Activated CD4-positive, CD25-positive, alpha-beta regulatory T cell treated with anti-CD3 and anti-CD28 coated beads, Interleukin-2, amount 50 U/mL, for 16 hours (primary cell): ENCODE measurements around the gene NFASC.

Experiments used
- DNase-seq: peaks from one replicate; pipeline ENCODE4 v3.0.0-alpha.2; 2020; ENCODE audit warnings: low read depth, low spot score

Gene NFASC

DNA sequence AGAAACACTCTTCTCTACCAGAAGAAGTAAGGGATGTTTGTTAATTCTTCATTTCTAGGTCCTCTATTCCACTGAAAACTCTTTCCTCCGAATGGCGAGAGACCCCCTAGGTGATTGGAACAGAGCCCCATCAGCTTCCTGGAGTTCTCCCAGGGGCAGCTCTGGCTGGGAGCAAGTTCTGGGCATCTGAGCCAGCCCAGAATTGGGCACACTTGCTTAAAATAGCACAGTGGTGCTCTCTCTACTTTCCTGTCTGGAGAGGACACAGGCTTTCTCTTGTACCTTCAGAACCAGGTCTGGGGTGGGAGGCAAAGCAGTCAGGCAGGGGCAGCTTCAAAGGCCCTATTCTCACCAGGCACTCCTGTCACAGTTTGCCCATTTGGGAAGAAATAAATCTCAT is 89.2 kb downstream of the NFASC start:
- no peak for DNase-seq

DNA sequence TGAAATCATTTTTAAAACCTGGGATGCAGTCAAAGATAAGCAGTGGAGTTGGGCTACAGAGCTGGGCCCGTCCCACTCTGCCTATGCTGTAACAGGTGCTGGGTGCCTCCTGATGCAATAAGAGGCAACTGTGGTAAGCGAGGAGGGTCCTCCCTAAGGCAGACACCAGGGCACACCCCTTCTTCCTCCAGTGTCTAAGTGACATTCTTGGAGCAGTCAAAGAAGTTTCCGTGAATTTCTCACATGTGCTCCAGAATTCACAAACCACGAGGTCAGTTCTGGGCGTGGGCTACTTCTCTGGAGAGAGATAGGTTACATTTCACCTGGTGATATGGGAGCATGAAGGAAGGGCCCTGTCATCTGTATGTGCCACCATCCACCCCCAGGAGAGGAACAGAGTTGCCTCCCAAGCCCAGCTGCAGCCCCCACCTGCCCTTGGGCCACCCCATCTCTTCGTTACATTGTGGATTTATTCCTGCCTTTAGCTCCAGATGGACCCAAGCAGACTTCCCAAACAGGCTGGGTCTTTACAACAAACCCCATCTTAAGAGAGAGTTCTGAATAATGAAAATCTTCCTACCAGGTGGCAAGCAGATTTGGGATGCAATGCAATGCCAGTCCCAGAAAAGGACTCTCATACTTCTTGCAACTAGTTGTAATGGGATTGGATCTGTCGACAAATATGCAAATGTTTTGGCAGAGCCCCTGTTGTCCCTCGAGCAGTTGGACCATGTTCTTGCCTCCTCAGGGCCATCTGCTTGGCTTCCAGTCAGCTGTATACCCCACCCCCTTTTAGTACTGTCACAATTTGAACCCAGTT is 89.9 kb downstream of the NFASC start:
- no peak for DNase-seq

DNA sequence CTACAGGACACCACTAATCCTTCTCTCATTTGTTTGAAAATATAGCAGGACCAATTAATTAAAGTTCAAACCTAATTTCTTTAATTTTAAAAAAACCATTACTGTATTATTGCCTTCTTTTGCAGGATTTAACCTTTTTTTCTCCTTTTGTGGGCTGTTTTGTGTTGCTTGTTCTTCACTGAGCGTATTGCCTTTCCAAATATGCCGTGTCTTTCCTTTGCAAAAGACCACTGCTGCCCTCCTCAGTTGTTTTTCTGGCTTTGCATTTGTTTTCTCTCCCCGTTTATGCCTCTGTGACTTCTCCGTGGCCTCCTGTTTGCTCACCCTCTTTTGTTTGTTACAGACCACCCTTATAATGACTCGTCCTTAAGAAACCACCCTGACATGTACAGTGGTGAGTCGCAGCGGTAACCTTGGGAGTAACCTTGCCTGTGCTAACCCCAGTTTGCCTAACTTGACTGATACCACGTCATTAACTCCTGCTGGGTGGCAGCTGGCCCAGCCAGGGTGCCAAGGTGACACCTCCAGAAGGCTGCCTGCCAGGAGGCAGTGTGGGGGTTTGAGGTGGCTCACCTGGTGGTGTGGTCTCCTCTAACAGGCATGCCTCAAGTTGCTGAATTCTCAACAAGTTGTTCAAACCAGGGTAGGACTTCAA is 91.2 kb downstream of the NFASC start:
- no peak for DNase-seq

DNA sequence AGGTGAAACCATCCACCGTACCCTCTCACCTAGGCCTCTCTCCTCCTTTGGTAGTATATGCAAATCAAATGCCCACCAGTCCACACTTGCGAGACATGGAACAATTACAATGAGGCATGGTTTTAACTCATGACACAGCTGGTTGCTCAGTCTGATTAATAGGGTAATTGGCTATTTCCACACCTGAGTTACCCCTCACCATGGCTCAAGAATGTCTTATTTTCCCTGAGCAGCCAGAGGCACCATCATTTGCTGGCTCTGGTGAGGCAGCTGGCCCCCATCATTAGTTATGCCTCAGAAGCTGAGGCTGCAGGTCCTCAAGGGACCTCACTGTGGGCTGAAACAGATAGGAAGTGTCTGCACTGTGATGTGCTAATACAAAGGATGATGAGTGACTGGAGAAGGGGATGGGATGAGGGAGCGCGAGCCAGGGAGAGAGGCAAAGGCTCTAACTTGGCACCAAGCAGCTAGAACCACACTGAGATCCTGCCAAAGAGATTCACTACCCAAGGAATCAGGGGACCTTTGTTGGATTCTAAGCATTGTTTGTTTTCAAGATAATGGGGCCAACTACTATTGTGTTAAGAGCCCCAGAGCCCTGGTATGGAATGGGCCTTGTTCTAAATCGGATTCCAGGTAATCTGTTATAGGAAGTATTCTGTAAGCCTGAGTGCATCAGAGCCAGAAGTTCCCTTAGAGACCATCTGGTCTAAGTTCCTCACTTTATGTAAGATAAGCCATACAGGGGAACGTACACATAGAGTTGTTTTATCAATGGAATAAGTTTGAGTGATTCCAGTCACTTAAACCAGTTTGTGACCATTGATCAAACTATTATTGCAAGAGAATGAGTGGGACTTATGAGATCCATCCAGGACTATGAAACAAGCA is 92.3 kb downstream of the NFASC start:
- no peak for DNase-seq

DNA sequence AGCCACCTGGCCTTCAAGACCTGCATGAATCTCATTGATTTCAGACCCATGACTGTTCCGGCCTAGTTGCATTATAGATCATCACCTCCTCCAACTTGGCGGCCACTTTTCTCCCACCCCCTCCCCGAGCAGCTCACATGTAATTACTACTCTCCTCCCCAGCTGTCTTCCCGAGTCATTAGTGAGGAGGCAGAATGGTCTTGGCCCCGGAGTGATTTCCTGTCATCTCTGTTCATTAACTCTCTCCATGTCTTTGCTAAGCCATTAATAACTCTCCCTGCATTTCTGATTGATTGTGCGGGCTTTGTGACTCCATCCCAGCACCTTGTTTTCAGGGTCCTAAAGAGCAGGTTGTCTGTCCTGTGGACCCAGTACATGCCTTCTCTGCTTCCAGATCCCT is 96.8 kb downstream of the NFASC start:
- no peak for DNase-seq

DNA sequence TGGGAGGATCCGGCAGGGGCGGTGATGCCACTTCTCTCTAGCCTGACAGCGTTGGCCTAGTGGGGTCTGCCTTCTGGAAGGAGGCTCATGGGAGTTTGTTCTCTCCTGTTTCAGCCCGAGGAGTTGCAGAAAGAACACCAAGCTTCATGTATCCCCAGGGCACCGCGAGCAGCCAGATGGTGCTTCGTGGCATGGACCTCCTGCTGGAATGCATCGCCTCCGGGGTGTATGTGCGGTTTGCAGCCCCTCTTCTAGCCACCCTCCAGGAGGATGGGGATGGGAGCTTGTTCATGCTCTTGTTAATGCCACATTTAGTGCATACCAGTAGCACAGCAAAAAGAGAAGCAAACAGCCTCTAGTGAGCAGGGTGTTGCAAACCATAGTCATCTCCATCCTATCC is 97.5 kb downstream of the NFASC start:
- no peak for DNase-seq

DNA sequence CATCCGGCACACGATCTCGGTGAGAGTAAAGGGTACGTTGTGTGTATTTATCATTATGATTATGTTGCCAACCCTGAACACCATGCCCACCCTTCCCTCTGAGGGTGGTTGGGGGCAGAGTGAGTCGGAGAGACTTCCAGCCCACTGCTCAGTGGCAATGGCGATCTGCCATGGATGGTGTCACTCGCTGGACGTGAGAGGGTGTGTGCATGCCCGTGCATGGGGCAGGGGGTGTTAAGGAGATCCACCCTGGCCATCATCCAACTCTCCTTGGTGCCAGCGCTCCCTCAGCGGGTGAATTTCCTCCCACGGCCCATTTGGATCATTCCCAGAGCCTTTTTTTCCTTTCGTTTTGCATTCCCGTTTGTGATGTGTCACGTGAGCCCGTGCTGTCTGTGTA is 98.3 kb downstream of the NFASC start:
- no peak for DNase-seq

DNA sequence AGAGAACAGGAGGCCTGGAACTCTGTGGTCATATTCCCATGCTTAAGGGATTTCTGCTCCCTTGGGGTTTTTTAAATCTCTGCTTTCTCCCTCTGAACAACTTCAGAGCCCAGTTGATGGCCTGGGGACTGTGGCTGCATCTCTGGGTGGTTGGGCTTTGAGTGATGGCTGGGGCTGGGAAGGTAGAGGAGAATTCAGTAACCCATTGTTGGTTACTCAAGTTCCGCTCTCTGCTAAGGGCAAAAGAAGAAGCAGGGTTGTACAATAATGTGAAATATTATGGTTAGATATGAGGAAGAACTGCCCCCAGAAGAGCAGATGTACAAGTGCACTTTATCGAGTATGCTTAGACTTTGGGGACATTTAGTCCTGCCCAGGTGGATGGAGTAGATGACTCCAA is 100.3 kb downstream of the NFASC start:
- DNase-seq: no peak

DNA sequence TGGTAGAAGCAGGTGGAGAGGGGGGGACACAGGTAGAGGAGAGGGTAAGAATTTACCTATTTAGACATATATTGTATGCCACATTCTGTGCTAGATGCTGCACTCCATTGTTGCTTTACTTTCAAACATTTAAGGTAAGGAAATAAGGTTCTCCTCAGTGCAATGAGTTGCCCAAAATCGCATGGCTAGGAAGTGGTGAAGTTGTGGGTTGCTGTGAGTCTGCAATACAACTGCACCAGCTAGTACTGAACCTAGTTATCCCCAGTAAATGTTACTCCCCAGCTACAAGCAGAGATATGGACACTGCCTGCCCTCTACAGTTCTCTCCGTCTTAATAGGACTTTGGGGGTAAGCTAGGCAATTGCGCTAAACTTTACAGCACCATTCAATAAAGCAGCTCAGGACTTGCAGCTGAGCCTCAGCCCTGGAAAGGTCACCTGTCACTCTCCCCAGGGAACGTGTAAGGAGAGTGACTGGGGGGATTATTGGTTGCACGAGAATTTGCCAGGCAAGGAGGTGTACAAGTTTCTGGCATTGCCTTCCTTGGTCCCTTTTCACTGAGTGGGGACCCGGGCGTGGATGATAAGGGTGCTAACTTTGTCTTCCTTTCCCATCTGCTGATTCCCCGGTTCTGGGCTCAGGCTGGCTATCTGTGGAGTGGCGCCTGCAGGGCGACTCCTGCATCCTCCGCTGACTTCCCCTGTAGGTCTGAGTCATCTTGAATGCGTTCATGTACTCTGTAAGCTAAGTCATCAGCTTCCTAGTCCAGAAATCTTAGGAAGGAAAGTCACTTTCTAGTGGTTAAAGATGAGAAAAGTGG is 101.1 kb downstream of the NFASC start:
- no peak for DNase-seq

DNA sequence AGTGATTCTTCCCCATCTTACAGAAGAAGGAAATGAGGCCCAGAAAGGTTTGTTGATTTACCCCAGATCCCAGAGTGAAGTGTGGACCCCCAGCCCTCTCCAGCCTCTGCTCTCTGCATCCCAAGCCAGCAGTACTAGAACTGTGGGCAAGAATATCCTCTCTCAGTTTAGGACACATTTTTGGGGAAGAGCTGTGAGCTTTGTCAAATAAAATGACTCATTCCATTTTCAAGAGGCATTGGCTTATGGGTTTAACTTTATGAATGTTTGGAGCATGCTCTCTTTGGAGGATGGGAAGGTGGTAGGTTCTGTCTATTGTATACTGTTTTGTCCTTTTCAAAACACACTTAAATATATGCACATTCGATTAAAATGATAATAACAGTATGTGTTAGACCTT is 101.8 kb downstream of the NFASC start:
- no peak for DNase-seq

DNA sequence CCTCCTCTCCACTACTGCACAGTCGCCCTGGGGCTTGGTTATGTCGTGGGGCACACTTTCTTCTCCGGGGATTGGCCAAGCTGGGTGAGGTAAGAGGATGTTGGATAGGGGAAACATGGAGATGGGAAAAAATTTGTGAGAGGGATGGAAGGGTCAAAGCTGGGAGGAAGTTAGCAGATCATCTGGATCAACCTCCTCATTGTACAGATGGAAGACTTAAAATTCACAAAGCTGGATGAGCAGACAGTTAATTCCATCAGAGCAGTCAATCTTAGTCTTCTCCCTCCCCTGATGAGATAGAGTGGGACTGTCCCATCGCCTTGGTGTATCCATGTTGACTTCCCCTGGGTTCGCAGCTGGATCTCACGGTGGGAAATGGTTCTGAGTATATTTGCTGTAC is 102.8 kb downstream of the NFASC start:
- DNase-seq: no peak

DNA sequence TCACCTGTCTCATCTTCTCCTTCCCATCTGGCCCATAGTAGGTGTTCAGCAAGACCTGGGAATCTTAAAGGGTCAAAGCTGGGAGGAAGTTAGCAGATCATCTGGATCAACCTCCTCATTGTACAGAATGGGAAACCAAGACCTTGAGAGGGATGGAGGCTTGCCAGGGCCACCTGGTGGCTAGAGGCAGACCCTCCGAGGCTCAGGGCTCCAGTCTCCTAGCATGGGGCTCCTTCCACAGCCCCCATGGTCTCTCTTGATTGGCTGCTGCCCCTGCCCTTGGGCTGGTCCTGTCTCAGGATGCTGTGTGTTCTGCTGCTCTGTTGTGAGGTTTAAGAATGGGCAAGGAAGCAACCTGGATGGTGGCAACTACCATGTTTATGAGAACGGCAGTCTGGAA is 103.7 kb downstream of the NFASC start:
- DNase-seq: no peak

DNA sequence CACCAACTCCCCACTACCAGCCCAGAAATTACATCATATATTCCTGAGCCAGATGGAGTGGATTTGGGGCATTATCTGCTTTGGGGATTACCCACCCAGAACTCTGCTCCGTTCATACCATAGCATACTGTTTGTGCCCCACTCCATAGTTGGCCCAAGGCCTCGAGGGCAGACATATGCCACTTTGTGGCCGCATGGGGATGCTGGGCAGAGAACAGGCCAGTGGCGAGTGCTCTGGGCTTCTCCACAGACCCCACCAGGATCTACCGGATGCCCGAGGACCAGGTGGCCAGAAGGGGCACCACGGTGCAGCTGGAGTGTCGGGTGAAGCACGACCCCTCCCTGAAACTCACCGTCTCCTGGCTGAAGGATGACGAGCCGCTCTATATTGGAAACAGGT is 104.4 kb downstream of the NFASC start:
- no peak for DNase-seq

DNA sequence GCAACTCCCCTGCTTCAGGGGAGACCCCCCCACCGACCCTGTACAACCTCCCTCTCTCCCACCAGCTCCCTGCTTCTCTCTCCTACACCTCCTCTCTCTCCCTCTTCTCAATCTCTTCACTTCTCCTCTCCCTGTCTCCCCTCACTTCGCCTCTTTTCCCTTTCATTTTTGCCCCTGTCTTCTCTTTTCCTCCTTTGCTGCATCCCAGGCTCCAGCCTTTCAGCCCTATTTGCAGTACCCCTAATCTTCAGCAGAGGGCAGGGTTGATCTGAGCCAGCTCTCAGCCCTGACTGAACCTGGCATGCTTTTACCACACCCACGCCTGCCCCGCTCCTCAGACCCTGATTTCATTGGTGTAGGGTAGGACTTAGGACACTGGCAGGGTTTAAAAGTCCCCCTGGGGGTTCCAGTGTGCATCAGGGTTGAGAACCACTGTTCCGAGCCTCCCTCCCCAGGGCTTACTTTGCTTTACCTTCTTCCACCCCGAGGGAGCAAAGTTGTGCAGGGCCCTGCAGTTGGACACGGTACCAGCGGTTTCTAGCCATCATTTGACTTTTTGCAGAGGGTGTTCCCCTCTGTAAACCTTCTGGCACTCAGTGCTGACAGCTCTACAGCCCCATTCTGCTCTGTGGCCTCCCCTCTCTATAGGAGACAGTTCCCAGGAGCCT is 105.0 kb downstream of the NFASC start:
- DNase-seq: no peak

DNA sequence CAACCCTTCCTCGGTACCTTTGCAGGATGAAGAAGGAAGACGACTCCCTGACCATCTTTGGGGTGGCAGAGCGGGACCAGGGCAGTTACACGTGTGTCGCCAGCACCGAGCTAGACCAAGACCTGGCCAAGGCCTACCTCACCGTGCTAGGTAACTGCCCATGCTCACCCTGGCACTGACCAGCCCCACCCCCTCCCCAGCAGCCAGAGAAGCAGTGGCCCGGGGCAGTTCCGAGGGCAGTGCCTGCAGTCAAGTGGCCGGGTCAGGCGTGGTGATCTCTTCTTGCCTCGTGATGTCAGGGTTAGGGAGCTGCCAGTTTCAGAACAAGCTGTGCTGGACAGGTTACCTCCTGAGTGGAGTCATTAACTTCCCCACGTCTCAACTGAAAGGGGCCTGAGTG is 106.0 kb downstream of the NFASC start:
- DNase-seq: no peak

DNA sequence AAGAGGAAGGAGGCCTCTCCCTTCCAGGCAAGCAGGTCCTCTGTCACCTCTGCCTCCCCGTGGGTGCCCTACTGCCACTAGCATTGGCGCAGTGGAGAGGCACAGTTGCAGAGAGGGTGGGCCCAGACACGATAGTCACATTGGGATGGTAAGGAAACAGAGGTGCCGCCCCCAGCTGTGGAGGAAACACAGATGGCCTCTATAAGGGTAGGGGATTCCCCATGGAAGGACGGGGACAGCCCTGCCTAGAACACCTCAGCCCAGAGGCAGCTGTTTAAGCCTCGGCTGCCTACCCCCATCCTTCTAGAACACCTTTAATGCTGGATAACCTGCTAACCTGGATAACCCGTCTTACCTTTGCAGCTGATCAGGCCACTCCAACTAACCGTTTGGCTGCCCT is 106.7 kb downstream of the NFASC start:
- DNase-seq: no peak

DNA sequence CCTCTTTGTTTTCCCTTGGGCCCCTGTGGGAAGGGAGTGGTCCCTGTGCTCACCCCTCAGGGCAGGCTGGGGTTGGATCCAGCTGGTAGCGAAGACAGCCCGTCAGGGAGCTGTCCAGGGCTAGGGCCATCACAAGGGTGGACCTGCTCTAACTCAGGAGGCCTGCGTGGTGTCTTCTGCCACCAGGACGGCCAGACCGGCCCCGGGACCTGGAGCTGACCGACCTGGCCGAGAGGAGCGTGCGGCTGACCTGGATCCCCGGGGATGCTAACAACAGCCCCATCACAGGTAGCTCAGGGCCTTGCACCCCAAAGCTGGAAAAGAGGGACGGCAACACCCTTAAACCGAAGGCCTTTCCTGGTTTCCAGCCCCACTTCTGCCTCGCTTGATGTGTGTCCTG is 108.1 kb downstream of the NFASC start:
- DNase-seq: no peak

DNA sequence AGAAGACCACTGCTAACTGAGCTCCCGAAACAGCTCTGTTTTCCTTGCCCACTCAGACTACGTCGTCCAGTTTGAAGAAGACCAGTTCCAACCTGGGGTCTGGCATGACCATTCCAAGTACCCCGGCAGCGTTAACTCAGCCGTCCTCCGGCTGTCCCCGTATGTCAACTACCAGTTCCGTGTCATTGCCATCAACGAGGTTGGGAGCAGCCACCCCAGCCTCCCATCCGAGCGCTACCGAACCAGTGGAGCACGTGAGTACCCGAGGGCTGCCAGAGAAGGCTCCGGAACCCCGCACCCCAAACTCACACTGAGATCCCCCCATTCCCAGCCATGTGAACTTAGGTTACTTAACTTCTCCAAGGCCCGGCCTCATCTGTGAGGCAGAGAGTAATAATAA is 108.6 kb downstream of the NFASC start:
- no peak for DNase-seq

DNA sequence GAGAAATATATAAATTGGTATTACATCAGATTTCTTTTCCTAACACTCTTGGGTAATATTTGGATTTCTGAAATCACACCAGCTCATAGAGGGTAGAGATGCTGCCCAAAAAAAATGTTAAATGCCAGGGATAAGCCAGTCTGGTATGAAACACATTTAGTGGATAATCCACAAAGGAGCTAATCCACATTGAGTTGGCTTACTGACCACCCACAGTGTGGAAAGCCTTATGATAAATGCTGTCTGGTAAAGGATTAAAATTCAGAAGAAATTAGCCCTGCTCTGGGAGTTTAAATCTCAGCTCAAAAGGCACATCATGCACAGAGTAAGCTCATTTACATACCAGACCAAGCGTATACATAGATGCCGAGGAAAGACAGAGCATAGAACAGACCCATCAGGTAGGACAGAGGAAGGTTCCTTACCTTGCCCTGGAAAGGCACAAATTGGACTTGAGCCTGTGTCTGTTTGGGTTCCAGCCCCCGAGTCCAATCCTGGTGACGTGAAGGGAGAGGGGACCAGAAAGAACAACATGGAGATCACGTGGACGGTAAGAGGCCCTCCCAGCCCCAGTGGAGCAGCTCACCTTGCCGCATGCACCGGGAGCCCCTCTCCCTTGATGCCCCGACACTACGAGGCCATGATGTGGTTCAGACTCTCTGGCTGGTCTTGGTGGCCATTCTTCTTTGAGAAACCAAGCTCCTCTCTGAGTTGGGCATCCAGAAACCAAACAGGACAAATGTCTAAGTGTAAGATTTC is 109.4 kb downstream of the NFASC start:
- no peak for DNase-seq

DNA sequence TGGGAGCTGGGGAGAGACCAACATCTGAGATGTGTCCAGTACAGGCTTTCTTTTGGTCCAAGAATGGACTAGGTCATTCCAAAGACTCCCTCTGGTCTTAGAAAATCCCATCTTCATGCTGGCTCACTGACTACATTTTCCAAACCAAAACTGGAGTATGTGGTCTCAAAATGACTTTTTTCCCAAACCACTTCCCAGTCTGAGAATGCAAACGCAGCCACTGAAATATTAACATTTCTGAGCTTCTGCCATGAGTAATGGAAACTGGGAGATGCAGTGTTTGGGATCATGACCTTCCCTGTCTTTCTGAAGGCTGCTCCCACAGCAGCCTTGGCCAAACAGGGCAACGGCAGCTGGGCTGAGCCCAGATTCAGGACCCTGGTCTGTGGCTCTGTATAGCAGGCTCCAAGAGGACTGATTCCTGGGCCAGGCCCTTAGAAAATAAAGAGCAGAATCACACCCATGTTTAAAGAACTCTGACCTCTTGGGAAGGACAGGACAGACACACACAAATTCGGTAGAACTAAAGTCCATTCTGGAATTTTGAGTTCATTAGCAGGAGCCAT is 110.3 kb downstream of the NFASC start:
- DNase-seq: no peak
